HCT116 (cell line): ENCODE measurements around the gene SLC6A7.

Experiments used
- CBX3 ChIP-seq: IDR thresholded peaks from 2 replicates; pipeline ENCODE4 v1.6.1; 2012; ENCODE audit warnings: low read depth
- CTCF ChIP-seq, 3 experiments: fragments of 200-600 bp in 1 of 3; sonication (generic) in 1 of 3; IDR thresholded peaks in 2 of 3; conservative IDR thresholded peaks in 1 of 3; 2 replicates each; pipeline ENCODE4 v1.5.1; 2012 to 2017; ENCODE audit warnings: low read depth in 2 of 3, low read length in 2 of 3, antibody characterized with exemption in 1 of 3, borderline replicate concordance in 1 of 3, control low read depth in 1 of 3, mild to moderate bottlenecking in 1 of 3, mixed read lengths in 1 of 3, mixed run types in 1 of 3, moderate library complexity in 1 of 3; ENCODE audit not compliant: insufficient read depth in 1 of 3
- ELF1 ChIP-seq: IDR thresholded peaks from 2 replicates; pipeline ENCODE4 v1.6.1; 2012; ENCODE audit warnings: low read depth, borderline replicate concordance
- EZH2phosphoT487 ChIP-seq: fragments of 200-600 bp; IDR thresholded peaks from 2 replicates; pipeline ENCODE4 v1.6.1; 2018; ENCODE audit warnings: antibody characterized with exemption, borderline replicate concordance
- MAX ChIP-seq: IDR thresholded peaks from 2 replicates; pipeline ENCODE4 v1.6.1; 2012
- POLR2A ChIP-seq: IDR thresholded peaks from 2 replicates; pipeline ENCODE4 v1.7.0; 2011; ENCODE audit warnings: borderline replicate concordance; ENCODE audit not compliant: insufficient read depth, insufficient read length; ENCODE audit errors: extremely low read depth
- REST ChIP-seq: IDR thresholded peaks from 2 replicates; pipeline ENCODE4 v1.6.1; 2012; ENCODE audit warnings: low read depth
- SRF ChIP-seq: IDR thresholded peaks from 2 replicates; pipeline ENCODE4 v1.6.1; 2012; ENCODE audit warnings: low read depth
- YY1 ChIP-seq: IDR thresholded peaks from 2 replicates; pipeline ENCODE4 v1.6.1; 2011; ENCODE audit warnings: low read length, low read depth, moderate library complexity, mild to moderate bottlenecking; ENCODE audit not compliant: insufficient replicate concordance; ENCODE audit errors: extremely low read depth

DNA sequence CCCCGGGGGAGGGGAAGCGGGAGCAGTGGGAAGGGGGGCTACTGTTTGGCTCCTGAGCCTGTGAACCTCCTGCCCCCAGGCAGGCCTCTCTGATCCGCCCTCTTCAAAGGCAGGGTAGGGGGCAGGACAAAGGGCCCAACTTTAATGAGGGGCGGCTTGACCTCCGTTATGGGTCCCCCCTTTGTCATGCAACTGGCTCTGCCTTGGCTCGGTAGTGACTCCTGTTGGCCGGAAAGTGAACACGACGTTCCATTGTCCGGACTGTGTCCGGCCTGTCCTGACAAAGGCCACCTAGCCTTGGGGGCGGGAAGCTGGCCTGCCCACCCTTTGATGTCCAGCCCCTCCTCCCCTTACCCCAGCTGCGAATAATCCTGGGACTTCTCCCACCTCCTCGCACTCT lies 22.0 kb upstream of the SLC6A7 start:
- TF ChIP-seq ELF1 (no peak), EZH2phosphoT487 (no peak), CTCF (IDR thresholded peaks at IDR 0.05 in 2 of 3, conservative IDR thresholded peaks at IDR 0.05 in 1 of 3; ENCODE audit: borderline replicate concordance in 1 of 3, insufficient read depth in 1 of 3, low read depth in 2 of 3, low read length in 2 of 3) (peak in 2 of 3 experiments; percentile 31 to 39; a peak in 3 of 6 replicates), MAX (no peak), POLR2A (no peak), CBX3 (no peak), YY1 (no peak), REST (no peak), SRF (no peak)
